Pancreas (tissue), 10 donors: ENCODE measurements around the gene ADGRE3. TPM values are rescaled to one million over a fixed set of nuclear protein-coding genes. Genes with fewer than 3 reads are reported as not detected.
A peak's percentile ranks its signal among the peaks of the same experiment; 100 is the strongest.
"Not testable (repeated sequence)": the region's sequence is repeated elsewhere in the genome, so short reads cannot be mapped to it uniquely, and the experiment has no call there.

Experiments
- ATAC-seq, 4 donors: fragments of 200-7000 bp; cut with Tn5 transposase; one replicate each; pipeline versions ENCODE4 v1.8.0 to v1.9.1; 2020; ENCODE audit warnings: mild to moderate bottlenecking in 4 of 4, moderate library complexity in 4 of 4
- DNase-seq, 6 donors: peaks; one replicate each; pipeline ENCODE4 v3.0.0-alpha.2; 2020
- FAIRE-seq: peaks from 2 replicates; lab custom pipeline; 2012; peaks lifted over from hg19 to GRCh38; lab: Jason Lieb, UNC
- H3K27ac ChIP-seq, 4 donors: fragments of 200-600 bp; sonication (generic); 1 replicate in 3 of 4; 2 replicates in 1 of 4; pipeline versions ENCODE4 v1.5.0 to v1.8.0; 2020
- H3K27me3 ChIP-seq, 4 donors: fragments of 200-600 bp; one replicate each; pipeline ENCODE4 v1.8.0; 2021
- H3K36me3 ChIP-seq, 3 donors: fragments of 200-600 bp; sonication (generic) in 1 of 3; one replicate each; pipeline versions ENCODE4 v1.5.0 to v1.8.0; 2020 to 2021
- H3K4me1 ChIP-seq, 3 donors: fragments of 200-600 bp; one replicate each; pipeline ENCODE4 v1.8.0; 2021
- H3K4me3 ChIP-seq, 4 donors: fragments of 200-600 bp; sonication (generic) in 2 of 4; one replicate each; pipeline versions ENCODE4 v1.5.0 to v1.8.0; 2020 to 2021
- H3K9me3 ChIP-seq, 4 donors: fragments of 200-600 bp; one replicate each; pipeline ENCODE4 v1.8.0; 2021
- CTCF ChIP-seq, 4 donors: fragments of 200-600 bp; sonication (generic) in 3 of 4; IDR thresholded peaks; one replicate each; pipeline versions ENCODE4 v1.5.0 to v1.8.0; 2021; ENCODE audit warnings: antibody characterized with exemption in 4 of 4
- WGBS, 2 donors: extraction: QIAGEN DNeasy Blood & Tissue Kit; methylation state at CpG; one replicate each; pipeline ENCODE4 v1.1.7; 2013; 5-methylcytosine and 5-hydroxymethylcytosine counted together
- intact Hi-C, 3 donors: fragments of 100-400 bp; cut with DNase I; formaldehyde crosslinking; loops; one replicate each; pipeline versions ENCODE4 v1.11.1 to v1.14.2; 2022
- polyA plus RNA-seq, 2 donors: library from polyadenylated mRNA; stranded (reverse); fragments of 200-250 nt; gene quantifications; one replicate each; pipeline ENCODE4 v1.2.3, GENCODE V29; 2013
- total RNA-seq, 6 donors: library from RNA; stranded (reverse); fragmentation: NEBNext Ultra II Directional in 4 of 6; extraction: Animal tissue kit (Norgen Biotek cat#: 25700) in 4 of 6; gene quantifications; one replicate each; pipeline versions ENCODE4 v1.2.1 to v1.2.4, GENCODE V29; 2021 to 2023
- donor health status: healthy with polysubstance abuse.
- donor health status: DM: no; HTN: no; CAD: no; lungs with moderate emphysema.
- donor health status: DM: no; HTN: no; CAD: no.
- donor health status: control.
- donor health status: control.
- donor health status: Bipolar disorder and iron deficiency.
- donor health status: DM: yes; HTN: yes; CAD: no.
- donor health status: DM: no; HTN: no; CAD: no.
- donor health status: DM: no; HTN: no; CAD: no.
- donor health status: DM: yes; HTN: yes; CAD: no.

Gene ADGRE3
- total and polyA plus RNA-seq, 8 donors = 0.41 to 0.83 TPM; not detected in 6

GRCh38 chr19:14619404-14619803 lies 55.2 kb downstream of the ADGRE3 start:
- H3K9me3 ChIP-seq = no peaks in the 10 kb centered on the region
- intact Hi-C loops = no loop called here
- ATAC-seq (no peak), FAIRE-seq (no peak), DNase-seq (no peak)
- no peaks in the 10 kb centered on the region for H3K4me1 ChIP-seq
- H3K27ac ChIP-seq = no peak overlapping the region
- H3K4me3 ChIP-seq = no peak overlapping the region
- no peak for TF ChIP-seq CTCF (IDR thresholded peaks at IDR 0.05)
- H3K27me3 ChIP-seq = no peaks in the 10 kb centered on the region
- H3K36me3 ChIP-seq = no peaks in the 10 kb centered on the region

- no peak for ATAC-seq
- Histone ChIP-seq H3K4me1 (no peaks in the 10 kb centered on the region), H3K36me3 (no peaks in the 10 kb centered on the region), H3K9me3 (no peaks in the 10 kb centered on the region), H3K27ac (no peak overlapping the region), H3K27me3 (no peaks in the 10 kb centered on the region), H3K4me3 (no peak overlapping the region)
- TF ChIP-seq CTCF (IDR thresholded peaks at IDR 0.05) = no peak
- DNase-seq = no peak
- intact Hi-C loops = no loop called here
- FAIRE-seq = no peak
- 80 to 86% methylated on average over 3 of the region's 3 CpGs for WGBS, 2 donors
These were observed 58.2 kb downstream of the ADGRE3 start for GRCh38 chr19:14616407-14616806.

GRCh38 chr19:14615623-14616022 lies 59.0 kb downstream of the ADGRE3 start:
- Histone ChIP-seq H3K27me3 (no peaks in the 10 kb centered on the region), H3K9me3 (no peaks in the 10 kb centered on the region), H3K27ac (no peak overlapping the region), H3K4me1 (no peaks in the 10 kb centered on the region), H3K4me3 (no peak overlapping the region), H3K36me3 (no peaks in the 10 kb centered on the region)
- intact Hi-C loops = no loop called here
- DNase-seq (no peak), ATAC-seq (no peak), FAIRE-seq (no peak)
- TF ChIP-seq CTCF (IDR thresholded peaks at IDR 0.05) = no peak
- 82 to 83% methylated on average over 8 of the region's 8 CpGs for WGBS, 2 donors

- H3K27ac ChIP-seq = no peak overlapping the region
- WGBS, 2 donors = 47 to 50% methylated on average over 4 of the region's 4 CpGs
- ATAC-seq = peak in 1 of 4 donors; percentile 39
These were observed 60.6 kb downstream of the ADGRE3 start for GRCh38 chr19:14614099-14614412.

GRCh38 chr19:14613399-14614098 lies 61.1 kb downstream of the ADGRE3 start:
- 59 to 63% methylated on average over 14 of the region's 14 CpGs for WGBS, 2 donors
- DNase-seq, H3K36me3 ChIP-seq, H3K9me3 ChIP-seq, ATAC-seq, H3K4me3 ChIP-seq, H3K4me1 ChIP-seq, intact Hi-C loops, H3K27me3 ChIP-seq, FAIRE-seq, H3K27ac ChIP-seq: not testable (repeated sequence)

More at GRCh38 chr19:14614099-14614412, 60.6 kb downstream of the ADGRE3 start:
- Histone ChIP-seq H3K27me3 (no peaks in the 10 kb centered on the region), H3K9me3 (no peaks in the 10 kb centered on the region), H3K36me3 (no peaks in the 10 kb centered on the region), H3K4me3 (no peak overlapping the region), H3K4me1 (no peaks in the 10 kb centered on the region)
- intact Hi-C loops = no loop called here
- FAIRE-seq (no peak), DNase-seq (no peak)
- no peak for TF ChIP-seq CTCF (IDR thresholded peaks at IDR 0.05)
